ENCODE data around the gene RGS7. TPM values are rescaled to one million over a fixed set of nuclear protein-coding genes. Genes with fewer than 3 reads are reported as not detected.

Gene RGS7
- polyA plus RNA-seq, 4 donors, result 0.15 to 0.74 TPM; not detected in 2

DNA sequence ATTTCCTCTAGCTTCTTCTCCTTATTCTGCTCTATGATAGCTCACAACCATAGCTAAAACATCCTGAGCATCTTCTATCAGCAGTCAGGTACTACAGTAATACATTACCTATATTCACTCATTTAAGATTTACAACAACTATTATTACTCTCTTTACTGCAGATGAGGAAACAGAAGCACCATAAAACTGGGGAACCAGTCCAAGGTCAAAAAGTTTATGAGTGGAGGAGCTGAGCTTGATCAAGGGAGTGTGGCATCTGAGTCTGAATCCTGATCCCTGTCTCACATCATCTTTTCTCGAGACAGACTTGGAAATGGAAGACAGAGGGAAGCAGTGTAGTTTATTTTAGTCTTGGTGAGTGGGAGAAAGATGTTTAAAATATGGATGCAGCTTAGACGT is 288.6 kb downstream of the RGS7 start:
- no peak overlapping the region for H3K27ac ChIP-seq (ENCODE audit: low read depth in 1 of 3, low read length in 2 of 3)
- no peaks in the 10 kb centered on the region for H3K4me1 ChIP-seq (ENCODE audit: control insufficient read depth in 3 of 3, insufficient read depth in 2 of 3, low read depth in 1 of 3, low read length in 2 of 3)
- DNase-seq, result peak in 1 of 2 donors; percentile 14
- WGBS, 3 donors, result 66 to 75% (median 71%) methylated on average over 2 of the region's 2 CpGs
- H3K27me3 ChIP-seq (ENCODE audit: control insufficient read depth in 3 of 3, insufficient read depth in 3 of 3, low read length in 3 of 3), result no peaks in the 10 kb centered on the region
- no peaks in the 10 kb centered on the region for H3K9me3 ChIP-seq (ENCODE audit: control insufficient read depth in 2 of 2, insufficient read depth in 1 of 2, low read depth in 1 of 2, low read length in 1 of 2)
- no peaks in the 10 kb centered on the region for H3K36me3 ChIP-seq (ENCODE audit: control insufficient read depth in 3 of 3, insufficient read depth in 2 of 3, low read depth in 1 of 3, low read length in 3 of 3)
- no peak for FAIRE-seq
- no peak overlapping the region for H3K4me3 ChIP-seq (ENCODE audit: low read depth in 1 of 3, low read length in 3 of 3)

DNA sequence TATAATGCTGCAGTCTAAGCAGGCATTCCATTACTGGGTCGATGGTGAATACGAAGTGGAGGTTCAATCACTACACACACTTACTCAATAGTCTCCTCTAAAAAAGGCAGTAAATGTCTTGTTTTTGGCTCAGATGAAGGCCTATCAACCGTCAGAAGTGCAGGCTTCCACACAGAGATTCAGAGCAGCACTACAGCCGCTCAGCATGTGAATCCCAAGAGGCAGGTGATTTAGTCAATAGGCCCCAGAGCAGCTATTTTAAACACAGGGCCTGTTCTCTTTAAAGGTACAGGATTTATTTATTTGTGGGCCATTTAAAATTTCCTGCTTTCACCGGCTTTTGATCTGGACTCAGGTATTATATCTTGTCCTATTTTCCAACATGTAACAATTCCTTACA is 293.7 kb downstream of the RGS7 start:
- H3K27ac ChIP-seq (ENCODE audit: low read depth in 1 of 3, low read length in 2 of 3), result no peak overlapping the region
- no peaks in the 10 kb centered on the region for H3K36me3 ChIP-seq (ENCODE audit: control insufficient read depth in 3 of 3, insufficient read depth in 2 of 3, low read depth in 1 of 3, low read length in 3 of 3)
- no peaks in the 10 kb centered on the region for H3K4me1 ChIP-seq (ENCODE audit: control insufficient read depth in 3 of 3, insufficient read depth in 2 of 3, low read depth in 1 of 3, low read length in 2 of 3)
- DNase-seq, result no peak
- 75 to 89% (median 82%) methylated on average over 5 of the region's 5 CpGs for WGBS, 3 donors
- H3K4me3 ChIP-seq (ENCODE audit: low read depth in 1 of 3, low read length in 3 of 3), result no peak overlapping the region
- FAIRE-seq, result no peak
- no peaks in the 10 kb centered on the region for H3K9me3 ChIP-seq (ENCODE audit: control insufficient read depth in 2 of 2, insufficient read depth in 1 of 2, low read depth in 1 of 2, low read length in 1 of 2)
- no peaks in the 10 kb centered on the region for H3K27me3 ChIP-seq (ENCODE audit: control insufficient read depth in 3 of 3, insufficient read depth in 3 of 3, low read length in 3 of 3)

DNA sequence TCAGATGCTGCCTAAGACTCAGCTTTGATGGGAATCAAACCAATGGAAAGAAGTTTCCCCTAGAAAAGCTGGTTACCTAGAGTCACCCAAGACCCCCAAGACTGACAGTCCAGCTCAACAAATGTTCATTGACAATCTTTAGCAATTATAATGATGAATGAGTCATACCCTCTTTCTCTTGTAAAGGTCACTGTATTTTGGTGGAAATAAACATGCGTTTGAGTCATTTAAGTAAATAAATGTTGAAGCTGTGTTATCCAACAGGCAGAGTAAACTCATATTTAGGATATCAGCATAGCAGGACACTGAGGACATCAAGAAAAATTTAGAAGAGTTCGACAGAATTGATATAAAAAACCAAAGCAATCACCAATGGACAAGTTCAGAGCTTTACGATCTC is 295.9 kb downstream of the RGS7 start:
- H3K4me1 ChIP-seq (ENCODE audit: control insufficient read depth in 3 of 3, insufficient read depth in 2 of 3, low read depth in 1 of 3, low read length in 2 of 3), result no peaks in the 10 kb centered on the region
- no peaks in the 10 kb centered on the region for H3K36me3 ChIP-seq (ENCODE audit: control insufficient read depth in 3 of 3, insufficient read depth in 2 of 3, low read depth in 1 of 3, low read length in 3 of 3)
- no peaks in the 10 kb centered on the region for H3K9me3 ChIP-seq (ENCODE audit: control insufficient read depth in 2 of 2, insufficient read depth in 1 of 2, low read depth in 1 of 2, low read length in 1 of 2)
- H3K27ac ChIP-seq (ENCODE audit: low read depth in 1 of 3, low read length in 2 of 3), result no peak overlapping the region
- H3K4me3 ChIP-seq (ENCODE audit: low read depth in 1 of 3, low read length in 3 of 3), result no peak overlapping the region
- no peaks in the 10 kb centered on the region for H3K27me3 ChIP-seq (ENCODE audit: control insufficient read depth in 3 of 3, insufficient read depth in 3 of 3, low read length in 3 of 3)
- FAIRE-seq (no peak), DNase-seq (no peak)
- WGBS, 3 donors, result 80 to 83% (median 80%) methylated on average over 3 of the region's 3 CpGs

DNA sequence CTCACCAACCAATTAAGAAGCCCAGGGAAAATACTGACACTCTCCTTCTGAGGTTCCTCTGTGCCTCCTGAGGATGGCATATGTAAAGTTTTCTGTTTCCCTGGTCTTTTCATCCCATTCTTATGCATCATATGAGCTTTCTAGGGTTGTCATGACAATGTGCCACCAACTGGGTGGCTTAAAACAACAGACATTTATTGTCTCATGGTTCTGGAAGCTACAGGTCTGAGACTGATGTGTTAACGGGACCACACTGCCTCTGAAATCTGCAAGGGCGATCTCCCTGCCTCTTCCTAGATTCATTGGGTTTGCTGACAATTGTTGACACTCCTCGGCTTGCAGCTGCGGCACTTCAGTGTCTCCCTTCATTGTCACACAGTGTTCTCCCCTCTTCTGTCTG is 308.4 kb downstream of the RGS7 start:
- FAIRE-seq (no peak), DNase-seq (no peak)
- H3K27ac ChIP-seq (ENCODE audit: low read depth in 1 of 3, low read length in 2 of 3), result no peak overlapping the region
- no peak overlapping the region for H3K4me3 ChIP-seq (ENCODE audit: low read depth in 1 of 3, low read length in 3 of 3)
- WGBS, 3 donors, result 76 to 81% (median 80%) methylated on average over 4 of the region's 4 CpGs
- H3K36me3 ChIP-seq (ENCODE audit: control insufficient read depth in 3 of 3, insufficient read depth in 2 of 3, low read depth in 1 of 3, low read length in 3 of 3), result no peaks in the 10 kb centered on the region
- H3K9me3 ChIP-seq (ENCODE audit: control insufficient read depth in 2 of 2, insufficient read depth in 1 of 2, low read depth in 1 of 2, low read length in 1 of 2), result no peaks in the 10 kb centered on the region
- no peaks in the 10 kb centered on the region for H3K4me1 ChIP-seq (ENCODE audit: control insufficient read depth in 3 of 3, insufficient read depth in 2 of 3, low read depth in 1 of 3, low read length in 2 of 3)
- H3K27me3 ChIP-seq (ENCODE audit: control insufficient read depth in 3 of 3, insufficient read depth in 3 of 3, low read length in 3 of 3), result peaks cover 0 to 2% (median 0%) of the 10 kb centered on the region in 3 donors

DNA sequence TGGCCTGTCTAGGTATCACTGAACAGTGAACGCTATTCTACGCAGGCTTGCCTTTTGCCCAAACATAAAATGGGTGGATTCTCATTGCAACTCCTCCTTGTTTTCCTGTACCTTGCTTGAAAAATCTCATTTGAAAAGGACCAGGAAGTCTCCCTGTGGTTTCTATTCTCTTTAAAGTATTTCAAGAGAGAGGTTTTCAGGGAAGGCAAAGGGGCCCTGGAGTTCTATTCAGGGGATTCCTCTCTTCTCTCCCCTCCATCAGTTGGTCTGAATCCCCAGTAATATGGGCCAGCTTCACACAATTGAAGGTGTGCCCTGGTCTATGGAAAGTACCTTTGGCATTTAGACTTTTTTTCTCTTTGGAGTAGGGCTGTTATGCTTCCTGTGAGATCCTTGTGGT is 311.3 kb downstream of the RGS7 start:
- Histone ChIP-seq H3K9me3 (ENCODE audit: control insufficient read depth in 2 of 2, insufficient read depth in 1 of 2, low read depth in 1 of 2, low read length in 1 of 2) (no peaks in the 10 kb centered on the region), H3K36me3 (ENCODE audit: control insufficient read depth in 3 of 3, insufficient read depth in 2 of 3, low read depth in 1 of 3, low read length in 3 of 3) (no peaks in the 10 kb centered on the region), H3K27ac (ENCODE audit: low read depth in 1 of 3, low read length in 2 of 3) (no peak overlapping the region), H3K4me1 (ENCODE audit: control insufficient read depth in 3 of 3, insufficient read depth in 2 of 3, low read depth in 1 of 3, low read length in 2 of 3) (no peaks in the 10 kb centered on the region), H3K27me3 (ENCODE audit: control insufficient read depth in 3 of 3, insufficient read depth in 3 of 3, low read length in 3 of 3) (peaks cover 0 to 2% (median 0%) of the 10 kb centered on the region in 3 donors), H3K4me3 (ENCODE audit: low read depth in 1 of 3, low read length in 3 of 3) (no peak overlapping the region)
- WGBS, 3 donors, result 85 to 89% (median 89%) methylated on average over 2 of the region's 2 CpGs
- DNase-seq (no peak), FAIRE-seq (no peak)

DNA sequence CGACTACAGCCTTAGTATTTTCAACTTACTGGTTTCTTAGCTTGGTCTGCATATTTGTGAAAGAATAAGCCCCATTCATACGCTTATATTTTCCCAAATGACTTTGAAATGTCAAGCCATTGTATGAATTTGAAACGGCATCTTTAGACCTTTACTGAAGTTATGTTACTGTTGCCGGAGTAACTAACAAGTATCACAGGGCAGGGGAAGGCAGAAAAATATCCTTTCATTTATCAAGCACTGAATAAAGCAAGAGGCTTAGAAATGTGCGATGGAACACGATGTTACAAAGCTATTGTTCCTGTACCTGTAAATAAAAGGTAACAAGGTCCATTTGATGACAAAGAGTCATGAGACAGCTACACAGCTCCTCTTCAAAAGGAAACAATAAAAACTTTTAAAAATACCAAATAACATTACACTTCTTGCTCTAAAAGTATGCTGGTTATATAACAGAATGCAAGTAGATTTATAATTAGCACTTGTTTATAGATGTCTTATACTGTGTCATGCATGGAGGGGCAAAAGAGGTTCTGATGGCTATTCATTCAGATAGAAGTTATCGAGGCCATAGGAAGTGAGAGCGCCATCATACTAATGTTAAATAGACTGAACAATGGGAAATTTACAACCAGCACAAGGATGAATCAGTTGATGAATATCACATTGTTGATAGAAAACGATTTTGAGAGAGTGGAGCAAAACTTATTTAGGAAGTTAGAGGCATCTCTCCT is 322.6 kb downstream of the RGS7 start:
- WGBS, 3 donors, result 57 to 75% (median 73%) methylated on average over 9 of the region's 9 CpGs
- DNase-seq, result no peak

DNA sequence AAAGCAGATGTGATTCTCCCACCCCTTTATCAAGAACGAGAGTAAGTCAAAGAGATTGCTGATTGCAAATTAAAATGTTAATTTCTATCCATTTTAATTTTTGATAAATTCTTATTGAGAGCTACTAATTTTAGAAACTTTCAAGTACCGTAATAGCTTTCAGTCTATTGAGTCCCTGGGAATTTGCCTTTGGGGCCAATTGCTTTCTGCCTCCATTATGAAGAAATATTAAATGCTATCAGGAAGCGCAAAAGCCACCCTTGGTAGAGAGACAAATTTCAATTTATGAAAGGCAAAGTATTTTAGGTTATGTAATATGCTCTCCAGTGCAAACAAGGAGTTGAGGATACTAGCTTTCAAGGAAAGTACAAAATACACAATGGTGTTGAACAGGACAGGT is 332.2 kb downstream of the RGS7 start:
- FAIRE-seq, result no peak
- Histone ChIP-seq H3K36me3 (ENCODE audit: control insufficient read depth in 3 of 3, insufficient read depth in 2 of 3, low read depth in 1 of 3, low read length in 3 of 3) (no peaks in the 10 kb centered on the region), H3K27me3 (ENCODE audit: control insufficient read depth in 3 of 3, insufficient read depth in 3 of 3, low read length in 3 of 3) (no peaks in the 10 kb centered on the region), H3K4me3 (ENCODE audit: low read depth in 1 of 3, low read length in 3 of 3) (no peak overlapping the region), H3K27ac (ENCODE audit: low read depth in 1 of 3, low read length in 2 of 3) (no peak overlapping the region), H3K4me1 (ENCODE audit: control insufficient read depth in 3 of 3, insufficient read depth in 2 of 3, low read depth in 1 of 3, low read length in 2 of 3) (no peaks in the 10 kb centered on the region), H3K9me3 (ENCODE audit: control insufficient read depth in 2 of 2, insufficient read depth in 1 of 2, low read depth in 1 of 2, low read length in 1 of 2) (no peaks in the 10 kb centered on the region)
- 9 to 74% (median 26%) methylated on average over 3 of the region's 3 CpGs for WGBS, 3 donors
- DNase-seq, result no peak

More for the DNA sequence above, 322.6 kb downstream of the RGS7 start:
- H3K4me1 ChIP-seq (ENCODE audit: control insufficient read depth in 3 of 3, insufficient read depth in 2 of 3, low read depth in 1 of 3, low read length in 2 of 3), result no peaks in the 10 kb centered on the region
- no peak overlapping the region for H3K4me3 ChIP-seq (ENCODE audit: low read depth in 1 of 3, low read length in 3 of 3)
- no peak overlapping the region for H3K27ac ChIP-seq (ENCODE audit: low read depth in 1 of 3, low read length in 2 of 3)
- FAIRE-seq, result no peak
- H3K36me3 ChIP-seq (ENCODE audit: control insufficient read depth in 3 of 3, insufficient read depth in 2 of 3, low read depth in 1 of 3, low read length in 3 of 3), result no peaks in the 10 kb centered on the region
- no peaks in the 10 kb centered on the region for H3K27me3 ChIP-seq (ENCODE audit: control insufficient read depth in 3 of 3, insufficient read depth in 3 of 3, low read length in 3 of 3)
- H3K9me3 ChIP-seq (ENCODE audit: control insufficient read depth in 2 of 2, insufficient read depth in 1 of 2, low read depth in 1 of 2, low read length in 1 of 2), result no peaks in the 10 kb centered on the region

DNA sequence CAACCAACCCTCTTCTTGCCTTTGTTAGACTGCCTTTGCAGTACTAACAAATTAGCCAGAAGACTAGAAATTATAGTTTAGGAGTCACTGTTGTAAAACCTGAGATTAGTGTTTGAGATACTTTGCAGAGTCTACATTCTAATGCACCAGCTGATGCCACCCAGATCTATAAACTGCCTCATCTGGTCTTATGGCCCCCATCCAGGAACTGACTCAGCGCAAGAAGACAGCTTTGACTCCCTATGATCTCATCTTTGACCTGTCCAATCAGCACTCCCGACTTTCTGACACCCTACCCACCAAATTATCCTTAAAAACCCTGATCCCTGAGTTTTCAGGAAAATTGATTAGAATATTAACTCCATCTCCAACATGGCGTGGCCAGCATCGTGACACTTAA is 334.6 kb downstream of the RGS7 start:
- DNase-seq (no peak), FAIRE-seq (no peak)
- Histone ChIP-seq H3K27me3 (ENCODE audit: control insufficient read depth in 3 of 3, insufficient read depth in 3 of 3, low read length in 3 of 3) (no peaks in the 10 kb centered on the region), H3K27ac (ENCODE audit: low read depth in 1 of 3, low read length in 2 of 3) (no peak overlapping the region), H3K36me3 (ENCODE audit: control insufficient read depth in 3 of 3, insufficient read depth in 2 of 3, low read depth in 1 of 3, low read length in 3 of 3) (no peaks in the 10 kb centered on the region), H3K4me3 (ENCODE audit: low read depth in 1 of 3, low read length in 3 of 3) (no peak overlapping the region), H3K9me3 (ENCODE audit: control insufficient read depth in 2 of 2, insufficient read depth in 1 of 2, low read depth in 1 of 2, low read length in 1 of 2) (peaks cover 0 to 5% of the 10 kb centered on the region in 2 donors), H3K4me1 (ENCODE audit: control insufficient read depth in 3 of 3, insufficient read depth in 2 of 3, low read depth in 1 of 3, low read length in 2 of 3) (no peaks in the 10 kb centered on the region)
- WGBS, 3 donors, result 85 to 92% (median 86%) methylated on average over 4 of the region's 4 CpGs

Measured in small intestine (tissue), 7 donors.